Gastrocnemius medialis (tissue), 4 donors: ENCODE results near the gene LUC7L3.

Experiments
- POLR2A ChIP-seq, 2 donors: fragments of 450-650 bp; IDR thresholded peaks; one replicate each; pipeline ENCODE4 v1.6.1; 2017; ENCODE audit warnings: antibody characterized with exemption in 2 of 2, mild to moderate bottlenecking in 2 of 2, moderate library complexity in 2 of 2
- TF ChIP-seq, protein P1 (sequence below), 5 experiments: fragments of 450-650 bp in 3 of 5; fragments of 200-600 bp in 2 of 5; sonication (generic) in 2 of 5; IDR thresholded peaks in 4 of 5; conservative IDR thresholded peaks in 1 of 5; 1 replicate in 4 of 5; 2 replicates in 1 of 5; pipeline ENCODE4 v1.5.1; 2016 to 2019; ENCODE audit warnings: antibody characterized with exemption in 5 of 5, mild to moderate bottlenecking in 3 of 5, moderate library complexity in 3 of 5

- TF ChIP-seq, protein P1, sequence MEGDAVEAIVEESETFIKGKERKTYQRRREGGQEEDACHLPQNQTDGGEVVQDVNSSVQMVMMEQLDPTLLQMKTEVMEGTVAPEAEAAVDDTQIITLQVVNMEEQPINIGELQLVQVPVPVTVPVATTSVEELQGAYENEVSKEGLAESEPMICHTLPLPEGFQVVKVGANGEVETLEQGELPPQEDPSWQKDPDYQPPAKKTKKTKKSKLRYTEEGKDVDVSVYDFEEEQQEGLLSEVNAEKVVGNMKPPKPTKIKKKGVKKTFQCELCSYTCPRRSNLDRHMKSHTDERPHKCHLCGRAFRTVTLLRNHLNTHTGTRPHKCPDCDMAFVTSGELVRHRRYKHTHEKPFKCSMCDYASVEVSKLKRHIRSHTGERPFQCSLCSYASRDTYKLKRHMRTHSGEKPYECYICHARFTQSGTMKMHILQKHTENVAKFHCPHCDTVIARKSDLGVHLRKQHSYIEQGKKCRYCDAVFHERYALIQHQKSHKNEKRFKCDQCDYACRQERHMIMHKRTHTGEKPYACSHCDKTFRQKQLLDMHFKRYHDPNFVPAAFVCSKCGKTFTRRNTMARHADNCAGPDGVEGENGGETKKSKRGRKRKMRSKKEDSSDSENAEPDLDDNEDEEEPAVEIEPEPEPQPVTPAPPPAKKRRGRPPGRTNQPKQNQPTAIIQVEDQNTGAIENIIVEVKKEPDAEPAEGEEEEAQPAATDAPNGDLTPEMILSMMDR (IDR thresholded peaks at IDR 0.05 in 4 of 5, conservative IDR thresholded peaks at IDR 0.05 in 1 of 5), result no peak
- no peak for TF ChIP-seq POLR2A (IDR thresholded peaks at IDR 0.05)
Observed at GRCh38 chr17:50790618-50791017, 71.2 kb downstream of the LUC7L3 start.
